GM12864 (cell line): ENCODE results near the gene MIR17HG.

Source experiments
- DNase-seq: peaks from one replicate; pipeline ENCODE4 v3.0.0-alpha.2; 2011; ENCODE audit warnings: low read depth
- H3K4me3 ChIP-seq: 2 replicates; pipeline ENCODE4 v1.5.1; 2011; ENCODE audit warnings: mild to moderate bottlenecking, low read depth, low read length, control low read depth
- CTCF ChIP-seq: IDR thresholded peaks from 2 replicates; pipeline ENCODE4 v1.5.1; 2011; ENCODE audit warnings: low read depth, mild to moderate bottlenecking, moderate library complexity, low read length, control low read depth, inconsistent platforms; ENCODE audit errors: missing control alignments

MIR17HG gene

GRCh38 chr13:91399189-91400062 is 51.9 kb downstream of the MIR17HG start:
- peak overlapping the region; percentile 48 for H3K4me3 ChIP-seq
- no peak for DNase-seq
- TF ChIP-seq CTCF = no peak

GRCh38 chr13:91400063-91400399 is 52.5 kb downstream of the MIR17HG start:
- no peak for TF ChIP-seq CTCF
- DNase-seq = no peak
- H3K4me3 ChIP-seq = no peak overlapping the region

GRCh38 chr13:91400671-91401070 is 53.2 kb downstream of the MIR17HG start:
- DNase-seq = no peak
- TF ChIP-seq CTCF = no peak
- H3K4me3 ChIP-seq = no peak overlapping the region

GRCh38 chr13:91401920-91402319 is 54.4 kb downstream of the MIR17HG start:
- no peak for DNase-seq
- H3K4me3 ChIP-seq = no peak overlapping the region
- TF ChIP-seq CTCF = no peak
